GM18502 (cell line): ENCODE data around the gene MGAT5.
"Not testable (repeated sequence)": the region's sequence is repeated elsewhere in the genome, so short reads cannot be mapped to it uniquely, and the experiment has no call there.

Experiments used
- ATAC-seq: cut with Tn5 transposase; IDR thresholded peaks from one replicate; pipeline ENCODE4 v1.9.1; 2021; ENCODE audit warnings: mild to moderate bottlenecking; ENCODE audit not compliant: unreplicated experiment, poor library complexity

Gene MGAT5

DNA sequence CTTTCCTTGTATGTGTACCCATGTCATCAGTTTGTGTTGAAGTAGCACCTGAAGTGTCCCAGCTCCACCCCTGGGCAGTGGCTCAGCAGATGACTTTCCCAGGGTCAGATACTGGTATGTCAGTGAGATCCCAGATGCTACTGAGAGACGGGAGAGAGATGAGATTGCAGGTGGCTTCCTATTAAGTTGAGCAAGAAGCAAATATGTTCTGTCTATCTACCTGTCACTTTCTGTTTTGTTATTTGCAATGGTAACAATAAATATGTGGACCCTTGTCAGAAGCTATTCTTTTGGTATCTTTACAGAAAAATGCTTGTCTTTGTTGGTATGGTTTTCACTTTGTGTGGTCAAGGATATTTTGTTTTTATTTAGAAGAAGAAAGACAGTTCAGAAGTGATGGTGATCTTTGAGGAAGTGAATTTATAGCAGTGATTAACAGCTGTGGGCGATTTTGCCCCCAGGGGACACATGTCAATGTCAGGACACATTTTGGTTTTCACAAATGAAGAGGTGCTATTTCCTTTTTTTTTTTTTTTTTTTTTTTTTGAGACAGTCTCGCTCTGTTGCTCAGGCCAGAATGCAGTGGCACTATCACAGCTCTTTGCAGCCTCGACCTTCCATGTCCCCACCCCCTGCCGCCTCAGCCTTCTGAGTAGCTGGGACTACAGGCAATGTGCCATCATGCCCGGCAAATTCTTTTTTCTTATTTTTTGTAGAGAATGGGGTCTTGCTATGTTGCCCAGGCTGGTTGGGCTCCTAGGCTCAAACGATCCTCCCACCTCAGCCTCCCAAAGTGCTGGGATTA lies 21.4 kb downstream of the MGAT5 start:
- peak; percentile 80 for ATAC-seq

DNA sequence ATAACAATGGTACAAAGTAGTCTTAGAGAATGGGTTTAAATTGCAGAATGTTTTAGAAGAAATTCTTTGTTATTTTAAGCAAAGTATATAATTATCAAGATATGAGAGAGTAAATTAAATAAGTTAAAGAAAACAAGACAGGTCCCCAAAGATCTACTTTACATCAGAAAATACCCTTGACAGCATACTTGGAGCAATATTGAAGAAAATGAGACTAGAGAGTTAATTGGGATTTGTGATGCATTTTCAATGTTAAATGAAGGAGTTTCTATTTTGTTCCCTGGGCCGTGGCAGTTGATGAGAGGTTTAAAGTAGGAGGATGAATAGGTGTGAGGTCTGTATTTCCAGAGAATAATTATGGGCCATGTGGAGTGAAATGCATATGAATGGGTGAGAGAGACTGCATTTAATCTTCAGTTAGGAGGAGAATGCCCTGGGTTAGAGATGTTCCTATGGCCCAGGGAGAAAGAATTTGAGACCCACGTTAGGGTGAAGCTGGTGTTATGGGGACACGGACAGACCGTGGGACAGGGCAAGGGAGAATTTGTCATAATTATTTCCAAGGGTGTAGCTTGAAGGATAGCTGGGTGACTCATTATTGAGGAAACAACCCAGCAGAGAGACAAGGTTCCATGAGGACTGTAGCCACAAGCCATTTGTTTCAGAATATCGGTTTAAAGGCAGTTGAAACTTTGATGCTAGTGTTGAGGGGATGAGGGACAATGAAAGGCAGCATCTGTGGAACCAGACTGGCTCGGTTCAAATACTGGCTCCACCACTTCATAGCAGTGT lies 22.7 kb downstream of the MGAT5 start:
- no peak for ATAC-seq

DNA sequence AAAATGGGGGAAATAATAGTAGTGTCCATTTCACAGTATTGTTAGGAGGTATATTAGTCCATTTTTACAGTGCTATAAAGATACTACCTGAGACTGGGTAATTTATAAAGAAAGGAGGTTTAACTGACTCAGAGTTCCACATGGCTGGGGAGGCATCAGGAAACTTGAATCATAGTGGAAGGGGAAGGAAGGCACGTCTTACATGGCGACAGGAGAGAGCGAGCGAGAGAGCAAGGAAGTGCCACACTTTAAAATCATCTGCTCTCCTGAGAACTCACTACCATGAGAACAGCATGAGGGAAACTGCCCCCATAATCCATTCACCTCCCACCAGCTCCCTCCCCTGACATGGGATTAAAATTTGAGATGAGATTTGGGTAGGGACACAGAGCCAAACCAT lies 23.4 kb downstream of the MGAT5 start:
- no peak for ATAC-seq

DNA sequence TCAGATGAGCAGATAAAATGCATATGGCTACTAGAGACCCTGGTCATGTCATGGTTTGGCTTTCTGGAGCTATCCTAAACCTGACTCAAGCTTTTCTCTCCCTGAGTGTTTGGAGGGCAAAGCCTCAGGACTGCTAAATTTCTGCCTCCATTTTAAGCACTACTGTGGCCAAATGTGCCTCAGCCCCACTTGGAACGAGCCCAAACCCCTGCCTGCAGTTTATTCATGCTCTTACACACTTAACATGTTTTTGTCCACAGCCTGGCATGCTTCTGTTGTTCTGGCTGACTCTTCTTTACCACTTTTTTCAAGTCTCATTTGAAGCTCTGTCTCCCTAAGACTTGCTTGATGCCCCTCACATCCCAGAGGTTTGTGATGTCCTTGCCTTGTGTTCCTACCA lies 24.7 kb downstream of the MGAT5 start:
- ATAC-seq: no peak

DNA sequence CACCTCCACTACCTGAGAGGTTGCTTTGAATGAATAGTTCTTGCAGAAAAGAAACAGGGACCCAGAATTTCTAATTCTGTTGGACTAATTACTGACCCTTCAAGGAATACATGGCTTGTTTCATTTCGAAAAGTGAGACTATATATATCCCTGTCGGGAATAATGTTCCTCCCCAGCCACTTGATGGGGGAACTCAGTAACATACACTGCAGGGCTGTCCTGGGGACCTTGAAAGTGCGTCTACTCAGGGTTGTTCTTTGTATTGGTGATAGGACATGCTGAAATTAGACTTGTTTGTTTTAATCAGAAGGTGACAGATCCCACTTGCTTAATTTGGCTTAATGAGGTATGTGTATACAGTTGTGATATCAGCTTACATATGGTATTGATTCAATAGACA lies 25.5 kb downstream of the MGAT5 start:
- no peak for ATAC-seq

DNA sequence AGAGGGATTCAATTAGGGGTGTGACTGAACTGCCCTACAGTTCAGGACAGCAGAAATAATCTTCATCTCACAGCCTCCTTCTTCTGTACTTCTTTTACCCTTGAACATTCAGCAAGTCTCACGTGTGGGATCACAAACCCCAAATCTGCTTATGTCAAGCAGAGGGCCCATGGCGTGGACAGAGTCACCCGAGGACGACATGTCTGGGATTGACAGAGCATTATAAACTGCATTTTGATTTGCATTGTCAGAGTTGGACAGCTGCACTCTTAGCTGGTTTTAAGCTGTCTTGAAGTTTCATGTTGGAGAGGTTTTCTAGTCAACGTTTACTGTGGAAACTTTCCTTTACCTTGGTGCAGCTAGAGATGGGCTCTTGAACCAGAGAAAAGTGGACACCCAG lies 26.4 kb downstream of the MGAT5 start:
- ATAC-seq: no peak

DNA sequence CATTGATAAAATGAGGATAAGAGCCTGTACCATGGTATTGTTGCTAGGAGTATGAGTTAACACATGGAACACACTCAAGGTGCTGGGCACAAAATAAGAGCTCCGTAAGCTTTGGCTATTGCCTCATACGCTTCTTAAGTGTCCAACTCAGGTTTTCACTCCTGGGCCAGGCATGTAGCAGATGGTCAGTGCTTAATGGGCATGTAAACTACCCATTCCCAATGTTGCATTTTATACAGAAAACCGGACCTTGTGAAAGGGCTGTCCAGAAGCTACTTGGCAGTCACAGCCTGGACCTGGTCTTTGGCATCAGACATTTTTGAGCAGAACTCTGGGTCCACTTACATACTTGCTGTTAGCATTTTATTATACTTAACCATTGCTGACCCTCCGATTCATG lies 26.9 kb downstream of the MGAT5 start:
- no peak for ATAC-seq

DNA sequence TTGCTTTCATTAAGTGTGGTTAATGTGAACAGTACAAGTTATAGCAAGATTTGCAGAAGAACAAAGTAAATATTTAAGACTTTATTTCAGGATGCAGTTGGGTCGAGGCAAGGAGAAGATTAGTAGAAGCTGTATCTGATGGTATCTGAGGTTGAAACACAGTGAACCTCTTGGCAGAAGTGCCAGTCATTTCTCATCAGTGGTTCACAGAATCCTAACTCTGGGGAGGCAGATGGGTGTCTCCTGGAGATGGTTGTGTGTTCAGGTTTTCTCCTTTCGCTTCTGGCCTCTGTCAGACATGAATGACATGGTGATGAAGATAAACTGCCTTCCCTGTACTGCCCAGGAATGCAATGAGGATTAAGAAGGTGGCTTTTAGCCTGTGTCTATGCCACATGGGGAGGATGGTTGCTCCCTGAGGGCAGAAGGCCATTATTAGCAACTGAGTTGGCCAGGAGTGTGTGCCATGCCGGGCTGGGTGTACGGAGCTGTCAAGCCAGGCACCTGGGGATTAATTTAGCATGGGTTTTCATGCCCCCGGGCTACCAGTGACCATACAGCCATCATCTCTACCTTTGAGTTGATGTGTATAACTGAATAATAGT lies 28.0 kb downstream of the MGAT5 start:
- no peak for ATAC-seq

DNA sequence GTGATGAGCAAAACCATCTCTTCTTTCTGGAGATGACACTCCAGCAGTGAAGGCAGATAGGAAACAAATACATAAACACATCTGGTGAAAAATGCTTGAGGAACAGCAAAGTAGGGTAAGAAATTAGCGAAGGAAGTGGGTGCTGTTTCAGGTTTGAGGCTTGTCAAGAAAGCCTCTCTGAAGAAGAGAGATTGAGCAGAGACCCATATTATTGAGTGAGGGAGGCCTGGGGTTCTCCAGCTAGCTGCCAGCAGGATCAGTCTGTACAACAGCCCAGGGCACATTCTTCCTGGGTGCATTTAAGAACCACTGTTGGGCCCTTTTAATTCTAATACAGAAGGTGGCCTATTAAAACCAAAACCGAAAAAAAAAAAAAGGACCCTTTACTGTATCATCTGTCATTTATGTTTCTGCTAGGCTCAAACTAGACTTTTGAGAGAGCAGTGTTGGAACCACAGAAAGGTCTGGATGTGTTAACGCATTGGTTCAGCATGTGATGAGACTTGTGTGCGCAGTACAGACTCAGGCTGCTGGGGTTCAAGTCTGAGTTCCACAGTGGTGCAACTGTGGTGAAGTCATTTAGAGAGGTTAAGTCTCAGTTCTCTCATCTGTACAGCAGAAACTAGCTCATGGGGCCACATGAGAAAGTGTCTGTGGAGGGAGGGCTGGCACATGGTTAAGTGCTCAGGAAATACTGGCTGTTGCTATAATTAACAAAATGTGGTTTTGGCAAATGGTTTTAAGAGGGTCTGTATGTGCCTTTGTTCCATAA lies 28.9 kb downstream of the MGAT5 start:
- ATAC-seq: peak; percentile 91

DNA sequence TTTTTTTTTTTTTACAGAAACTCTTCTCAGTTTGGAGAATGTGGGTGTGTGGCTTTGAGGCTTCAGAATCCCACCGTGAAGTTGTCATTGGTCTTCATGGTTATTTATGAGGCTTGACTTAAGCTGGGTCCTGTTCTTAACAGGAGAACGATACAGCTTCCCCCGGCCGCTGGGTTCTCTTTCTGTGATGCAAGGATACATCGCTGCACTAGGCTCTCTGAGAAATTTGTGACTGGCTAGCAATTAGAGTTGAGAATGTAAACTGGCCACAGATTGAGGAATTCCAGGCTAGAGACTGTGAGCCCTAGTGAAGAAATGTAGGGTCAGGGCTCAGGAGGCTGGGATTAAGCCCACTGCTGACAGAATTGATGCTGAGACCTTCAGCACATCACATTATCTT lies 29.8 kb downstream of the MGAT5 start:
- ATAC-seq: no peak

DNA sequence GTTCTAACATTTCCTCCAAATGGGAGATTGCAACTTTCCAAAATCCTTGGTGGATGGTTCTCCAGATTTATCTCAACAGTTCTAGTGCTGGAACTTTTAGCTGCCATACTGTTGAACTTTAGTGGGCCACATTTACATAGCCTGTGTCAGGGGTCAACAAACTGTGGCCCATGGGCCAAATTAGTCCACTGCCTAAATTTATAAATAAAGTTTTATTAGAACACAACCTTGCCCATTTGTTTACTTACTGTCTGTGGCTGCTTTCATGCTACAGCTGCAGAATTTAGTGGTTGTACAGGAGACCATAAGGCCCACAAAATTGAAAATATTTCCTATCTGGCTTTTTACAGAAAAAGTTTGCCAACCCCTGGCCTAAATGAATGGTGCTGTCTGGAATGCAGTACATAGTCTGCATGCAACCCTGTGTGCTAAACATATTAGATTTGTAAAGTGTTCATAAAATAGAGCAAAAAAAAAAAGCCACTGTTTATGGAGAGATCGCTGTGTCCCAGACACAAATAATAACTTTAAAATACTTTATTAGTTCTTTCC lies 30.3 kb downstream of the MGAT5 start:
- no peak for ATAC-seq

DNA sequence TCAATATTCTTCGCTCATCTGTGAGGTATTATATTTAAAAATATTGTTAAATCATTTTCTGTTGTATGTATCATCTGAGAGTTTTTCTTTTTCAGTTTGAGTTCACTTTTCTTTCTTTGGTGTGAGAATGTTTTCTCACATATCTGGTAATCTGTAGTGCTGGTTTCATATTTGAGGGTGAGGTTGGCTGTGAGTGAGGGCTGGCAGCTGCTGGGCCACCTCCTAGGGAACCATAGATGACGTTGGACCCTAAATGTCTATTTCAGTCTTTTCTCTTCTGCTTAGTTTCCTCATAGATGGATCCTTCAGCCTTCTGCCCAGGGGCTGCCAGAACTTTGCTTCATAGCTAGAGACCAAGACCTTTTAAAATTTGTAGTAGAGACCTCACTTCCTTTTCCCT lies 33.5 kb downstream of the MGAT5 start:
- ATAC-seq: peak; percentile 44

DNA sequence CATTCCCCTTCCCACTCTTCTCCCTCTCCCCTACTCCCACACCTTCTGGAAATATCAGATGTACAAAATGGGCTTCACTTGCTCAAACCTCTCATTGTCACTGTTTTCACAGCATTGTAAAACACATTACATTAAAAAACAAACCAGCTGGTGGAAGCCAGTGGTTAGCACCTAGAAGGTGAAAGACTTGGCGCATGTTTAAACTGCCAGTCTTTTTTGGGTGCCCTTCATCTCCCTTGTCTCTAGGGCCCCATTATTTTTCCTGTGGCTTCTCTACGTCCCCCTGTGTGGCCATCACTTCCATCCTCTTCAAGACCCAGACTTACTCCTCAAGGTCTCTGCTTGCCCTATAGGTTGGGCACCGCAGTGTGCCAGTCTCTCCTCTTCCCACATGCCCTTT lies 34.9 kb downstream of the MGAT5 start:
- no peak for ATAC-seq

DNA sequence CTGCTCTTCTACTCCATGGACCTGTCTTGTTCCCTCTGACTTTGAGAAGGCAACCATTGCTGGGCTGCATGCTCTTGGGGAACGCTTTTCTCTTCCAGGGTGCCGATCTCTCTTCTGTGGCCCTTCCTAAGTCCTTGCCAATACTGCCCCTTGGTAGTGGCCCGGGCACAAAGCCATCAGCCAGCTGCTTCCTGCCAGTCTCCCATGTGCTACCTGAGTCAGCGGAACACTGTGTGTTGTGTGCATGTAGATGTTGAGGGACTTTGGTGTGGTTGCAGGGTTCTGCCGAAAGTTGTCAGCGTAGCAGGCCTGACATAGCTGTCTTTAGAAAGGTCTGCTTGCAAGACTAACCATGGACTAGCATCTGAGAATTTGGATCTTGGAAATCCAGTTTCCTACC lies 35.4 kb downstream of the MGAT5 start:
- ATAC-seq: no peak

DNA sequence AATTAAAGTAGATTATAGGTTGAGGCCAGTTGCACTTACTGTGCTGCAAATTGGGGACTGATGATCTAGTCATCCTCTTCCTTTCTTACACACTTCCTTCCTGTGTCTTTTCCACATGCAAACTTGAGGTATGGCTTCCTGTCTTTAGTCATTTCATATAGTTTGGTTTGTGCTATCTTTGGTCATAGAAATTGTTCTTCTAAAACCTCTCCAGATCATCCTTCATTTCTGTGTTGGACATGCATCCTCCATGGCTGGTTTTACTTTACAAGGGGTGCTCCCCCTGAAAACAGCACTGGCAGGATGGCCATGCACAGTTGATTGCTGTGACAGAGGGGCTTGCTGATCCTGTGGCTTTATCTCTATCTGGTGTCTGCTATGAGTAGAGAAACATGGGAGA lies 36.5 kb downstream of the MGAT5 start:
- peak; percentile 61 for ATAC-seq

DNA sequence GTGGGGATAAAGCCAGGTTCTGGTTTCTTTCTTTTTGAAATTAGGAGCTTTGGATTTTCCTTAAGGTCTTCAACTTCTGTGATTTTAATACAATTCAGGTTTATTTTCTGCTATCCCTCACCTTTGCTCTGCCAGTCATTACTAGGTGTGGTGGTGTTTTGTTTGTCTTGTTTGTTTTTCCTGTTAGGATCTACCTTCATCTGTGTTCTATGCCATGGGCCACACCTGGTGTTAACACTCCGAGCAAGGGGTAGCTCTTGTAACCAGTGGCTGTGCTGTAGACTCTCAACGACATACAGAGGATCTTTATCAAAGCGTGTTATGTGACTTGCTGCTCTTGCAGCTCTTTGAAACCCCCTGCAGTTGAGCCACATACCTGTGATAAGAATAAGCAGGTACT lies 38.6 kb downstream of the MGAT5 start:
- no peak for ATAC-seq

DNA sequence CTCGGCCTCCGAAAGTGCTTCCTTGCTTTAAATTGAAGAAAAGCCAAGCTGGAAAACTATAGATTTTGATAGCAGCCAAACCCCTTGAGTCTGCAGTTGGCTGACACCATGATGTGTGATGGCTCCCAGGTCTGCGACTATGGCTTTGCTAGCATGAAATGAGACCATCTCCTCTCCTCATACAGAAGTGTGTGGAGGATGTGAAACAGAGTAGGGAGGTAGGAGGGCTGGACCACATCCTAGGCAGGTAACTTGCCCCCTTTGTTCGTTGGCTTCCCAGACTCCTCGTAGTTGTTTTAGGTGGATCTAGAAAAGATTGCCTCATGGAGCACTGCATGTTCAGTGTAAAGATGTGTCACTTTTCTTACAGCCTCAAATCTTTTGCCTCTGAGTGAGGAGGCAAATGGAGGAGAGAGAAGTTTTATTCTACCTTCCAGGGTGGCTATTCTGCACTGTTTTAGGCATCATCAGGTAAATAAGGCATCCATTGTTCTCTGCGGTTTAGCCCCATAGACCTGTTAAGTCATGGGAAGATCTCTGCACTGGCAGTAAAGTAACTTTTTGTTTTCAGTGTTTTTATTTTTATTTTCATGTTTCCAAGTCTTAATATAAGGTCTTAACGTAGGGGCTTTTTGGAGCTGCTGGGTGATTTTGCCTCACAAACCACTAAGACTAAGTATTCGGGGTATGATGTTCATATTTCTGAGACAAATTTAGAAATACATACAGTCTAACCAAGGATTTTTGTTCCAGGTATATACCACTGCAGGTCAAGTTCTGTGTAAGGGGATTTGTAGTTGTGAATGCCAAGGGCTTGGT lies 40.1 kb downstream of the MGAT5 start:
- ATAC-seq: peak; percentile 32

DNA sequence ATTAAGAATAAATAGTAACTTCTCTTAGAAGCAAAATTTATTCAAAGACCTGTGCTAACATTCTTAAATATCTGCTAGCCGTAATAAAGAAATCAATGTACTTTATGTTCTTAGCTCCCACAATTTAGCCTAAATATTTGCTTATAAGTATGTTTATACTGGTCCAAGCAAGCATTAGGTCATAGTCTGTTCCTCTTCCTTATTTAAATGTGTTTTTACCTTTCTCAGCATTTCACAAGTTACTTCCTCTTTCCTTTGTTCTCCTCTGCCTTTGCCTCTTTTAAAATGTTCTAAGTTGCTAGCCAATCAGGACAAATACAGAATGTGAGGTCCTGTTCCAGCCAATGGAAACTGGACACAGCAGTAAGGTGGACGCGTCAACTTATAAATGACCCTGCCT lies 40.7 kb downstream of the MGAT5 start:
- not testable (repeated sequence) for ATAC-seq

DNA sequence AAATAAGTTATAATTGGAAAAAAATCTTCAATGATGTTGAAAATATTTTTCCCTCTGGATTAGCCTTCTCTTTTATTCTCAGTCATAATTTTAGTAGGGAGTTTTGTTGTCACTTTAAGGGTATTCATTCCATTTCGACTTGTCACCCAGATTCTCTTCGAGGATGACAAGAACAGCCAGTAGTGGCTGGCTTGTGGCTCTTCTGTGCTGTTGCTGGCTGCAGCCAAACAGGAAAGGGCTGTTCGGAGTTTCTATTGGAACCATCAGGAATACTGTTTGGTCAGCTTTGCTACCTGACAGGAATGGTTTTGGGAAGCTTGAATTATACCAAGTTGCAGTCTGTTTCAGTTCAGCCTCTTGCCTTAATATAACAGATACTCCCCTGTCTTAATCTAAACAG lies 41.6 kb downstream of the MGAT5 start:
- no peak for ATAC-seq

DNA sequence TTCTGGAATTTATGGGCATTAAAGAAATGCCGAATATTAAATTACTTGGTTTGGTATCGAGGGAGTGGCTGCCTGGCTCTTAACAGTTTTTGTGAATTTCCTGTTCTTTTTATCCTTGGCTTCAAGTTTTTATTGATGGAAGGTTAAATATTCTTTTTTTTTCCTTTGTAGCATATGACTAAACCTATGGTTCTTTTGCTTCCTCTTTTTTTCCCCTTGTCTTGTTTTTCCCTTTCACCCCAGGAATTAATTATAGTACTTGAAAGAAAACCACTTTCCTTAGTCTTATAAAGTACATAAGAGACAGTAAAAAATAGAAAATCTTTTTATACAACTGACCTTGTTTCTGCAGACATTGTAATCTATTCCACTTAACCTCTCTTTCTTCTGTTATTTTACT lies 42.4 kb downstream of the MGAT5 start:
- no peak for ATAC-seq
